Measurements from ENCODE around the gene STK11. TPM values are rescaled to one million over a fixed set of nuclear protein-coding genes. Genes with fewer than 3 reads are reported as not detected.
A peak's percentile ranks its signal among the peaks of the same experiment; 100 is the strongest.
"Not testable (repeated sequence)": the region's sequence is repeated elsewhere in the genome, so short reads cannot be mapped to it uniquely, and the experiment has no call there.

The STK11 gene
- polyA plus RNA-seq, 4 donors: 57.7 to 86.2 (median 66.4) TPM

GRCh38 chr19:1241417-1242095 is 36.0 kb downstream of the STK11 start, which contains the start of gene ATP5F1D:
Gene ATP5F1D, plus strand, starts transcription at chr19:1241751. Its CDS starts 100 bp downstream, at chr19:1241851.
- WGBS, 3 donors: 0 to 1% (median 1%) methylated on average over 33 to 79 of the region's 79 CpGs
- peak within 1 kb of the TSS; percentile 36 to 88 (median 72) for H3K27ac ChIP-seq (ENCODE audit: low read depth in 1 of 3, low read length in 2 of 3)
- DNase-seq: peak; percentile 95 to 97
- H3K9me3 ChIP-seq (ENCODE audit: control insufficient read depth in 2 of 2, insufficient read depth in 1 of 2, low read depth in 1 of 2, low read length in 1 of 2): no peaks in the 10 kb centered on the region
- no peak for FAIRE-seq
- H3K27me3 ChIP-seq (ENCODE audit: control insufficient read depth in 3 of 3, insufficient read depth in 3 of 3, low read length in 3 of 3): peaks cover 0 to 12% (median 6%) of the 10 kb centered on the region in 3 donors
- H3K4me3 ChIP-seq (ENCODE audit: low read depth in 1 of 3, low read length in 3 of 3): peak within 1 kb of the TSS; percentile 71 to 88 (median 73)
- peaks cover 0 to 35% (median 0%) of the 10 kb centered on the region in 3 donors for H3K36me3 ChIP-seq (ENCODE audit: control insufficient read depth in 3 of 3, insufficient read depth in 2 of 3, low read depth in 1 of 3, low read length in 3 of 3)
- peaks cover 3 to 65% (median 3%) of the 10 kb centered on the region in 3 donors for H3K4me1 ChIP-seq (ENCODE audit: control insufficient read depth in 3 of 3, insufficient read depth in 2 of 3, low read depth in 1 of 3, low read length in 2 of 3)

- H3K4me1 ChIP-seq (ENCODE audit: control insufficient read depth in 3 of 3, insufficient read depth in 2 of 3, low read depth in 1 of 3, low read length in 2 of 3): peaks cover 0 to 73% (median 3%) of the 10 kb centered on the region in 3 donors
Measured at GRCh38 chr19:1243768-1244692, 38.5 kb downstream of the STK11 start.

GRCh38 chr19:1244693-1245451 is 39.3 kb downstream of the STK11 start:
- WGBS, 3 donors: 15 to 27% (median 19%) methylated on average over 24 to 31 of the region's 31 CpGs
- DNase-seq: peak; percentile 88 to 91
- H3K4me1 ChIP-seq (ENCODE audit: control insufficient read depth in 3 of 3, insufficient read depth in 2 of 3, low read depth in 1 of 3, low read length in 2 of 3): peaks cover 0 to 70% (median 3%) of the 10 kb centered on the region in 3 donors
- peaks cover 0 to 36% (median 0%) of the 10 kb centered on the region in 3 donors for H3K36me3 ChIP-seq (ENCODE audit: control insufficient read depth in 3 of 3, insufficient read depth in 2 of 3, low read depth in 1 of 3, low read length in 3 of 3)
- no peaks in the 10 kb centered on the region for H3K27me3 ChIP-seq (ENCODE audit: control insufficient read depth in 3 of 3, insufficient read depth in 3 of 3, low read length in 3 of 3)
- peak overlapping the region; percentile 86 to 97 (median 96) for H3K27ac ChIP-seq (ENCODE audit: low read depth in 1 of 3, low read length in 2 of 3)
- H3K4me3 ChIP-seq (ENCODE audit: low read depth in 1 of 3, low read length in 3 of 3): peak overlapping the region in 2 of 3 donors; percentile 32 to 39
- H3K9me3 ChIP-seq (ENCODE audit: control insufficient read depth in 2 of 2, insufficient read depth in 1 of 2, low read depth in 1 of 2, low read length in 1 of 2): no peaks in the 10 kb centered on the region
- FAIRE-seq: no peak

More at GRCh38 chr19:1243768-1244692, 38.5 kb downstream of the STK11 start:
- peak overlapping the region in 2 of 3 donors; percentile 32 to 39 for H3K4me3 ChIP-seq (ENCODE audit: low read depth in 1 of 3, low read length in 3 of 3)
- FAIRE-seq (no peak), DNase-seq (peak; percentile 88 to 93)
- peak overlapping the region; percentile 86 to 97 (median 96) for H3K27ac ChIP-seq (ENCODE audit: low read depth in 1 of 3, low read length in 2 of 3)
- H3K27me3 ChIP-seq (ENCODE audit: control insufficient read depth in 3 of 3, insufficient read depth in 3 of 3, low read length in 3 of 3): no peaks in the 10 kb centered on the region
- H3K9me3 ChIP-seq (ENCODE audit: control insufficient read depth in 2 of 2, insufficient read depth in 1 of 2, low read depth in 1 of 2, low read length in 1 of 2): no peaks in the 10 kb centered on the region
- WGBS, 3 donors: 44 to 58% (median 54%) methylated on average over 23 to 33 of the region's 33 CpGs
- H3K36me3 ChIP-seq (ENCODE audit: control insufficient read depth in 3 of 3, insufficient read depth in 2 of 3, low read depth in 1 of 3, low read length in 3 of 3): peaks cover 0 to 35% (median 0%) of the 10 kb centered on the region in 3 donors

DNA sequence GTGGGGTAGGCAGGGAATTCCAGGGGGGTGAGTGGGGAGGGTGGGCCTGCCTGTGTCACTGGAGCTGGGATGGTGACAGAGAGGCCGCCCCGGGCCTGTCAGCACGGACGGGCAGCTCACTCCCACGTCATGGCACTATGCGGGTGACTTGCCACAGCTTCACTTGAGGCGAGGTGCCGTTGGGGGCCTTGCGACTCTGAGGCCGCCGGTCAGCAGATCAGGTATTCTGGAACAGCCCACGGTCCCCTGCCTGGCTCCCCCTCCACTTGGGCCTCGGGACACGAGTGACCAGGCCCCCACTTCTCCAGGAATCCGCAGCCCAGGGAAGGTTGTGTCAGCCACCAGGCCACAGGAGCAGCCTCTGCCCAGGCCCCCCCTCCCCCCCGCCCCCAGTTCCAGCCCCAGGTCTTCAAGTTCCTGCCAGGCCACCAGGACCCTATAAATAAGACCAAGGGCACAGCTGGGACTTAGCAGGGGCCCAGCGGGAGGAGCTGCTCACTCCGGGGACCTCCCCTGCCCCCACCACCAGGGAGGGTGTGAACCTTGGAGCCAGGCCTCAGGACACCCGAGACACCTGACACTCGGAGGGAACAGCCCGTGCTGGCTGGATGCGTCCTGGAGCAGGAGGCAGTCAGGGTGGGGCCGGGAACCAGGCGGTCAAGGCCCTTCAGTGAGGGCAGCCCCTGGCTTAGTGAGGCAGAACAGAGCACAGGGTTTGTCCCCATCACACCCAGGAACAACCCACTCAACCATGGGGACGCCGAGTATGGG is 40.1 kb downstream of the STK11 start:
- Histone ChIP-seq H3K9me3 (ENCODE audit: control insufficient read depth in 2 of 2, insufficient read depth in 1 of 2, low read depth in 1 of 2, low read length in 1 of 2) (no peaks in the 10 kb centered on the region), H3K36me3 (ENCODE audit: control insufficient read depth in 3 of 3, insufficient read depth in 2 of 3, low read depth in 1 of 3, low read length in 3 of 3) (peaks cover 0 to 42% (median 5%) of the 10 kb centered on the region in 3 donors), H3K4me3 (ENCODE audit: low read depth in 1 of 3, low read length in 3 of 3) (peak overlapping the region in 2 of 3 donors; percentile 18 to 32), H3K27ac (ENCODE audit: low read depth in 1 of 3, low read length in 2 of 3) (peak overlapping the region; percentile 86 to 97 (median 96)), H3K27me3 (ENCODE audit: control insufficient read depth in 3 of 3, insufficient read depth in 3 of 3, low read length in 3 of 3) (no peaks in the 10 kb centered on the region), H3K4me1 (ENCODE audit: control insufficient read depth in 3 of 3, insufficient read depth in 2 of 3, low read depth in 1 of 3, low read length in 2 of 3) (peaks cover 0 to 64% (median 3%) of the 10 kb centered on the region in 3 donors)
- DNase-seq: peak; percentile 92 to 94
- 50 to 72% (median 56%) methylated on average over 22 to 26 of the region's 26 CpGs for WGBS, 3 donors
- FAIRE-seq: no peak

- WGBS, 3 donors: 53 to 72% (median 69%) methylated on average over 26 to 27 of the region's 27 CpGs
- Histone ChIP-seq H3K36me3 (ENCODE audit: control insufficient read depth in 3 of 3, insufficient read depth in 2 of 3, low read depth in 1 of 3, low read length in 3 of 3) (peaks cover 2 to 50% (median 8%) of the 10 kb centered on the region in 3 donors), H3K27ac (ENCODE audit: low read depth in 1 of 3, low read length in 2 of 3) (peak overlapping the region; percentile 77 to 97 (median 96)), H3K4me1 (ENCODE audit: control insufficient read depth in 3 of 3, insufficient read depth in 2 of 3, low read depth in 1 of 3, low read length in 2 of 3) (peaks cover 0 to 57% (median 0%) of the 10 kb centered on the region in 3 donors)
- FAIRE-seq; H3K27me3 ChIP-seq (ENCODE audit: control insufficient read depth in 3 of 3, insufficient read depth in 3 of 3, low read length in 3 of 3); H3K9me3 ChIP-seq (ENCODE audit: control insufficient read depth in 2 of 2, insufficient read depth in 1 of 2, low read depth in 1 of 2, low read length in 1 of 2); H3K4me3 ChIP-seq (ENCODE audit: low read depth in 1 of 3, low read length in 3 of 3): not testable (repeated sequence)
- DNase-seq: peak in 1 of 2 donors; percentile 90
Measured at GRCh38 chr19:1246265-1247087, 40.9 kb downstream of the STK11 start.

DNA sequence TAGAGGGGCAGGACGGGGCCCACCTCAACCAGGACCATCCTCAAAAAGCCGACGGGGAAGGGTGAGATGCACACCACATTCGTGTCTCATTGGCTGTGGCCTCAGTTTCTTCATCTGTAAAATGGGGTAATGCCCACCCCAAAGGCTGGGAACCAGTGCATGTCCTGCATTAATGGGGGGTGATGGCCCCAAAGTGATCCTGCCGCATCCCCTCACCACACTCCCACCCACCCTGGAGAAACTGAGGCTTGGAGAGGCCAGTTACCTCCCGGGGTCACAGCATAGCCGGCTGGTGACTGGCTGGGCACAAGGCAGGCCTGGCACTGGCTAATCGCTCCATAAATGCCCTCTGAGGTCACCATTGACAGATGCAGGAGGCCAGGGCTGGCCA is 42.2 kb downstream of the STK11 start:
- Histone ChIP-seq H3K4me1 (ENCODE audit: control insufficient read depth in 3 of 3, insufficient read depth in 2 of 3, low read depth in 1 of 3, low read length in 2 of 3) (peaks cover 0 to 49% (median 0%) of the 10 kb centered on the region in 3 donors), H3K9me3 (ENCODE audit: control insufficient read depth in 2 of 2, insufficient read depth in 1 of 2, low read depth in 1 of 2, low read length in 1 of 2) (no peaks in the 10 kb centered on the region), H3K27me3 (ENCODE audit: control insufficient read depth in 3 of 3, insufficient read depth in 3 of 3, low read length in 3 of 3) (no peaks in the 10 kb centered on the region), H3K27ac (ENCODE audit: low read depth in 1 of 3, low read length in 2 of 3) (peak overlapping the region; percentile 96 to 98 (median 98)), H3K4me3 (ENCODE audit: low read depth in 1 of 3, low read length in 3 of 3) (peak overlapping the region; percentile 18 to 94 (median 54)), H3K36me3 (ENCODE audit: control insufficient read depth in 3 of 3, insufficient read depth in 2 of 3, low read depth in 1 of 3, low read length in 3 of 3) (peaks cover 7 to 59% (median 8%) of the 10 kb centered on the region in 3 donors)
- 59 to 67% (median 64%) methylated on average over 7 to 8 of the region's 8 CpGs for WGBS, 3 donors
- DNase-seq (no peak), FAIRE-seq (no peak)
